ENCODE measurements around the gene OR2D3.
"Not testable (repeated sequence)": the region's sequence is repeated elsewhere in the genome, so short reads cannot be mapped to it uniquely, and the experiment has no call there.

Gene OR2D3

DNA sequence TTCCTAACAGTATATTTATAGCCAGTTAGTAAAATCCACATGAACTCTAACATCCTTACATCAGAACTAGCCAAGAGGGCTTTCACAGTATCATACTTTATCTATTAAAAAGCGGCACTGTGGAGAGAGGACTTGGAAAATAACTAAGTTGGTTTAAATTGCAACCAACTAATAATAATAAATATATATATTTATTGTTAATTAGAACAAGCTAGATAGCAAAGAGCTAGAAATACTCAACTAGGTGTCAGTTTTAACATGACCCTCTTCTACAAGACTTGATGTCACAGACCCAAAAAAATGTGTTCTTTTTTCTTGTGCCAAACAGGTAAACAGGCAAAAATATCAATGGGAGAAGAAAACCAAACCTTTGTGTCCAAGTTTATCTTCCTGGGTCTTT, at the start of gene OR2D3:
OR2D3 (plus strand) TSS at position 301 of the 400 bp plus-strand sequence; CDS start at position 301, 0 bp downstream.
- Mint-ChIP-seq H3K27ac (no peak within 1 kb of the TSS), H3K4me1 (no peaks in the 10 kb centered on the region), H3K9me3 (no peaks in the 10 kb centered on the region), H3K4me3 (no peak within 1 kb of the TSS), H3K36me3 (ENCODE audit: low read depth) (no peaks in the 10 kb centered on the region), H3K27me3 (ENCODE audit: low read depth) (peaks cover 2% of the 10 kb centered on the region)
- TF ChIP-seq, protein P1, sequence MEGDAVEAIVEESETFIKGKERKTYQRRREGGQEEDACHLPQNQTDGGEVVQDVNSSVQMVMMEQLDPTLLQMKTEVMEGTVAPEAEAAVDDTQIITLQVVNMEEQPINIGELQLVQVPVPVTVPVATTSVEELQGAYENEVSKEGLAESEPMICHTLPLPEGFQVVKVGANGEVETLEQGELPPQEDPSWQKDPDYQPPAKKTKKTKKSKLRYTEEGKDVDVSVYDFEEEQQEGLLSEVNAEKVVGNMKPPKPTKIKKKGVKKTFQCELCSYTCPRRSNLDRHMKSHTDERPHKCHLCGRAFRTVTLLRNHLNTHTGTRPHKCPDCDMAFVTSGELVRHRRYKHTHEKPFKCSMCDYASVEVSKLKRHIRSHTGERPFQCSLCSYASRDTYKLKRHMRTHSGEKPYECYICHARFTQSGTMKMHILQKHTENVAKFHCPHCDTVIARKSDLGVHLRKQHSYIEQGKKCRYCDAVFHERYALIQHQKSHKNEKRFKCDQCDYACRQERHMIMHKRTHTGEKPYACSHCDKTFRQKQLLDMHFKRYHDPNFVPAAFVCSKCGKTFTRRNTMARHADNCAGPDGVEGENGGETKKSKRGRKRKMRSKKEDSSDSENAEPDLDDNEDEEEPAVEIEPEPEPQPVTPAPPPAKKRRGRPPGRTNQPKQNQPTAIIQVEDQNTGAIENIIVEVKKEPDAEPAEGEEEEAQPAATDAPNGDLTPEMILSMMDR (IDR thresholded peaks at IDR 0.05; ENCODE audit: unreplicated experiment in 3 of 3), result no peak

DNA sequence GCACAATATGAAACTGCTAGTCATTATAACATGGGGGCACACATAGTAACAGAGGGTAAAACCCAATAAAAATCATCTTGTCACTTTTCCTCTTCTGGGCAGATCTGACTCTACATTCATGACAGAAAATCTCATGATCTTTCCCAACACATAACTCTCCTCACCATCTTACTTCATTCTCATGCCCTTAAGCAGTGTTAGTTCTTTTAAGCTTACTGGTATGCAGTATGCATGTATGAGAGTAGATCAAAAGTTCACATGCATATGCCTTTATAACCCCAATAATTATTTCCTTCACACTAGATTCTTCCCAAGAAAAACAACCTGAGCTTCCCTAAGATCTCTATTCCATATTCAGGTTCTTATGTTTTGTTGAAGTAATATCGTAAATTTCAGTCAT, 49.5 kb upstream of the OR2D3 start:
- Mint-ChIP-seq H3K9me3 (no peaks in the 10 kb centered on the region), H3K4me3 (no peak overlapping the region), H3K27ac (no peak overlapping the region), H3K27me3 (ENCODE audit: low read depth) (no peaks in the 10 kb centered on the region), H3K4me1 (no peaks in the 10 kb centered on the region), H3K36me3 (ENCODE audit: low read depth) (no peaks in the 10 kb centered on the region)
- TF ChIP-seq, protein P1 (IDR thresholded peaks at IDR 0.05; ENCODE audit: unreplicated experiment in 3 of 3), result no peak

GRCh38 chr11:6875761-6876160, 45.0 kb upstream of the OR2D3 start:
- TF ChIP-seq, protein P1 (IDR thresholded peaks at IDR 0.05; ENCODE audit: unreplicated experiment in 3 of 3), result no peak
- Mint-ChIP-seq H3K9me3 (no peaks in the 10 kb centered on the region), H3K4me1 (no peaks in the 10 kb centered on the region), H3K36me3 (ENCODE audit: low read depth) (no peaks in the 10 kb centered on the region), H3K4me3 (no peak overlapping the region), H3K27me3 (ENCODE audit: low read depth) (no peaks in the 10 kb centered on the region), H3K27ac (no peak overlapping the region)

DNA sequence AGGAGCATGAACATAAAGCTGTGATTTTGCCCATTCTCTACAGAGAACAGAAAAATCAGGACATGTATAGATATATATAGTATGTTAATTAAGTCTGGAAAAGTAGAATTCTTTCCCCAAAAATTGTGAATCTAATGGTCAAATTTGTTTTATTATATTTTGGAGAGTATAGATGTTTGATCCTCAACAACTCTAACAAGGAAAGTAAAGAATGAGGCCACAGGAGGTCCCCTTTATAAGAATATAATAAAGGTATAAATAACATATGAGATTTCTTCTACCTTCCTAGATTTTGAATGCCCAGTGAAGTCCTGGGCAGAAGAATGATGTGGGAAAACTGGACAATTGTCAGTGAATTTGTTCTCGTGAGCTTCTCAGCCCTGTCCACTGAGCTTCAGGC, 44.5 kb upstream of the OR2D3 start, which contains the start of gene OR10A4:
OR10A4 (plus strand) TSS at position 301 of the 400 bp plus-strand sequence; CDS start at position 324, 23 bp downstream.
- Mint-ChIP-seq H3K4me3 (no peak within 1 kb of the TSS), H3K36me3 (ENCODE audit: low read depth) (no peaks in the 10 kb centered on the region), H3K9me3 (no peaks in the 10 kb centered on the region), H3K4me1 (no peaks in the 10 kb centered on the region), H3K27ac (no peak within 1 kb of the TSS), H3K27me3 (ENCODE audit: low read depth) (no peaks in the 10 kb centered on the region)
- TF ChIP-seq, protein P1 (IDR thresholded peaks at IDR 0.05; ENCODE audit: unreplicated experiment in 3 of 3), result no peak

- Mint-ChIP-seq H3K27me3 (ENCODE audit: low read depth) (no peaks in the 10 kb centered on the region), H3K4me1 (no peaks in the 10 kb centered on the region), H3K4me3 (no peak overlapping the region), H3K9me3 (no peaks in the 10 kb centered on the region), H3K27ac (no peak overlapping the region), H3K36me3 (ENCODE audit: low read depth) (no peaks in the 10 kb centered on the region)
- TF ChIP-seq, protein P1 (IDR thresholded peaks at IDR 0.05; ENCODE audit: unreplicated experiment in 3 of 3), result no peak
These were observed 43.9 kb upstream of the OR2D3 start for GRCh38 chr11:6876914-6877313.

DNA sequence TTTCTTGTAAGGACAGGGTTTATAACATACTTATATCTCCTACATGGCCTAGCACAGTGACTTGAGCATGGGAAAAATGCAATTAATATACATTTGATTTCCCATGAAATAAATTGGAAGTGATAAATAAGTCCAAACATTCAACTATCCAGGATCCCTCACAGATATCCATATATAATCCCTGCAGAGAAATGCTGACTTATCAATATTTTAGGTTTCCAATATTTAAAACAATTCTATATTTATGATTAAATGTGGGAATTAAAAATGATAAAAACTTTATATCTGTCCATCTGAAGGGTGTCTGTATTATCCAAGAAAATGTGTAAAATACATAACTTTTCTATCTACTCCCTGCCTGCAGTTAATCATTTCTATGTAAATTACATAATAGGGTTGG, 38.1 kb upstream of the OR2D3 start:
- no peaks in the 10 kb centered on the region for H3K36me3 Mint-ChIP-seq (ENCODE audit: low read depth)
- H3K4me1 Mint-ChIP-seq, result no peaks in the 10 kb centered on the region
- no peak overlapping the region for H3K27ac Mint-ChIP-seq
- H3K9me3 Mint-ChIP-seq, result no peaks in the 10 kb centered on the region
- no peak overlapping the region for H3K4me3 Mint-ChIP-seq
- no peaks in the 10 kb centered on the region for H3K27me3 Mint-ChIP-seq (ENCODE audit: low read depth)
- TF ChIP-seq, protein P1 (IDR thresholded peaks at IDR 0.05; ENCODE audit: unreplicated experiment in 3 of 3), result no peak

DNA sequence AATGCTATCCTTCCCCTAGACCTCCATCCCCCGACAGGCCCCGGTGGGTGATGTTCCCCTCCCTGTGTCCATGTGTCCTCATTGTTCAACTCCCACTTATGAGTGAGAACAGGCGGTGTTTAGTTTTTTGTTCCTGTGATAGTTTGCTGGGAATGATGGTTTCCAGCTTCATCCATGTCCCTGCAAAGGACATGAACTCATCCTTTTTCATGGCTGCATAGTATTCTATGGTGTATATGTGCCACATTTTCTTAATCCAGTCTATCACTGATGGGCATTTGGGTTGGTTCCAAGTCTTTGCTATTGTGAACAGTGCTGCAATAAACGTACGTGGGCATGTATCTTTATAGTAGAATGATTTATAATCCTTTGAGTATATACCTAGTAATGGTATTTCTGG, 33.1 kb upstream of the OR2D3 start:
- not testable (repeated sequence) for H3K27me3 Mint-ChIP-seq (ENCODE audit: low read depth); H3K4me3 Mint-ChIP-seq; H3K27ac Mint-ChIP-seq; H3K9me3 Mint-ChIP-seq; H3K4me1 Mint-ChIP-seq; H3K36me3 Mint-ChIP-seq (ENCODE audit: low read depth)
